Right forelimb (tissue), 1 donor: ENCODE results near the gene DNAJC15.

Source experiments
- DNase-seq: peaks from one replicate; pipeline ENCODE4 v3.0.0-alpha.2; 2018

Gene DNAJC15

DNA sequence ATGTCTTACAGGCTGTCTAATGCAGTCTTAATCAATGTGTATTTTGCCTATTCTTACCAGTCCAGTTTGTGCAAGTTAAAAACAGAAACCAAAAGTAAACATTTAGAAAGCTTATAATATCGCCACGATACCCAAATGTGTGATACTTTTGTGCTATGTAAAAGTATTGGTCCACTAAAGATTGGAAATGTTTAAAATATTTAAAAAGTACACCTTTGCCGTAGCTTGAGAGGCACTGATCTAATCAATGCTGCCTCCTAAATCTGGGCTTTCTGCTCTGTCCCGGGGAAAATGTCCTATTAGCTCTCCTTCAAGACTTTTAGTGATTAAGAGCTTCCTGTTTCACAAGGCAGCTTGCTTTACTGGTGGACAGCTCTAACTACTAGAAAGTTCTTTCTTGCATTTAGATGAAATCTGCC, 64.7 kb downstream of the DNAJC15 start:
- DNase-seq = no peak

DNA sequence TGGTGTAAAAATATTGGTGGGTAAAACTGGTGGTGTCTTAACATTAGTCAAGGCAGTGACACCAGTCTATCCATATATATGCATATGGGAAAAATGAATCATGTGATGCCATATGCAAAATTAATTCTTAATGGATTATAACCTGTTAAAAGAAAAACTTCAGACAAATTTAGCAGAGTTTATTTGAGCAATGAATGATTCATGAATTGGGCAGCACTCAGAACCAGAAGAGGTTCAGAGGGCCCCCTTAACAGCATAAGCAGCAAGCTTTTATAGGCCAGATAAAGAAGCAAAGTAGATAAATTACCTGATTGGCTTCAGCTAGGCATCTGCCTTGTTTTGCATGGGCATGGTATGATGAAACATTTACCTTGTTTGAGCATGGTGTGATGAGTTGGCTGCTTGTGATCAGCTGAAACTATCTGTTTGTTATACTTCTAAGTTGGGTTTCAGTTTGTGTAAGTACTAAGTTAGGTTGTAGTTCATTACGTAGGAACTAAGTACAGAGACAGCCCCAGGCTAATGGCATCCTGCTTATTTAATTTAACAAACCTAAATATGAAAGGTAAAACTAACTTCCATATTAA, 66.6 kb downstream of the DNAJC15 start:
- no peak for DNase-seq

DNA sequence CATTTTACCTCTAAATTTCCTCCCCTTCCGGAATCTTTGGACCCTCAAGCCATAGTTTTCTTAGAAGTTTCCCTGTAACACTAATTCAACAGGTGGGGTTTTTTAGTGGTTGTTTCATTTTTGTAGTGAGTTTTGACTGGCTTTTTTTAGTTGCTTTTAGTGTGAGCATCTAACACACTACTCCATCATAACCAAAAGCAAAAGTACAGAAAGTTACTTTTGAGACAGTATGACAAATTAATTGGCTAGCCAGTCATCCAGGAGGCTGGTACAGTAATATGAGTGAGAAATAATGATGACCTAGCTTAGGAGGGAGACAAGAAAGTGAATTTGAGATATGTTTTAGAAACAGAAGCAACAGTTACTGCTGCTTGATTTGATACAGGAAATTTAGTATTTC, 71.5 kb downstream of the DNAJC15 start:
- no peak for DNase-seq

DNA sequence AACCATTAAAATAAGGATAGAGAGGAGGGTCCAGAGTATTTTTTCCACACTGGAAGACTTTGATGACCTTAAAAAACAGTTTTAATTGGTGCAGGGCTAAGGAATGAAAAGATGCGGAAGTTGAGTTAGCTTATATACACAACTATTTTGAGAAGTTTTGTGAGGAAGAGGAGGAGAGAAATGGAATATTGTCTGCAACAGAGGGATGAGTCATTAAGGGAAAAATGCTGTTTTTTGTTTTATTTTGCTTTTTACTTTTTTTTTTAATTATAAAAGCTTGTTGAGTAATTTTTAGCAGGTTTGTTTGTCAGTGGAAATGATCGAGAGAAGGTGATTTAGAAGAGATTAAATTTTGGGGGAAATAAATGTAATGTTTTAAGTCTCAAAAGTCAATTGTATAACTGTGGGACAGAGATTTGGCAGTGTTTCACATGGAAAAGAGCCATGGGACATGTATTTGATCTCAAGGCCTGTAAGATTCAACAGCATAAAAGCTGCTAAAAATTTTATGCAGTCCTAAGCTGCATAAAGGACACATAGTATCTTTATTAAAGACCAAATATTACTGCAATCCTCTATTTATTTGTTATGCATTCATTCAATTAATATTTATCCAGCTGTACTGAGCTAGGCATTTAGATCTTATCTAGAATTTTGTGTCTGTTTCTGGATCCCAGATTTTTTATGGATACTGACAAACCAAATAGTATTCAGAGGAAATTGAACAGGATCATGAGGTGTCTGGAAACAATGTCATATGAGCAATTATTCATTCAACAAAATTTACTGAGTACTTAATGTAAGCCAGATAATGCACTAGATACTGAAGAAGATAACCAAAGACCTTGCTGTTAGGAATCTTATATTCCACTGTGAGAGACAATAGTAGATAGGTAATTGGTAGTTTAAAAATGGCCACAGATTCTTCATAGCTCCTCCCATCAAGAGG, 72.7 kb downstream of the DNAJC15 start:
- DNase-seq = no peak

GRCh38 chr13:43100667-43101066, 77.3 kb downstream of the DNAJC15 start:
- DNase-seq = no peak

GRCh38 chr13:43102304-43102703, 78.9 kb downstream of the DNAJC15 start:
- no peak for DNase-seq

DNA sequence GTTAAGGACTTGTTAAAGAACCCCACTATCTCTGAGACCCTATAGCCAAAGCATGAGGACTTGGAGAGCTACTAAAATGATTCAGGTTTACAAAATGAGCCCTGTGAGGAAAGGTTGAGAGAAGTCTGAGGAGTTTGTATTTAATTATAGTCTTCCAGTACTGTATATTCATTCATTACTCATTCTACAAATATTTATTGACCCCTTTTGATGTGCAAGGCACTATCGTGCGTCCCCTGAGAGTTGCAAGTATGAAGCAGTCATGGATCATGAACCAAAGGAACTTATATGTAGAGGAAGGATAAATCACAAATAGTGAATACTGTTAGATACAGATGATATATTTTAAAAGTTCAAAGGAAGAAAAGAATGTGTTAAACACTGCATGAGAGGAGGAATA, 84.4 kb downstream of the DNAJC15 start:
- DNase-seq = no peak

DNA sequence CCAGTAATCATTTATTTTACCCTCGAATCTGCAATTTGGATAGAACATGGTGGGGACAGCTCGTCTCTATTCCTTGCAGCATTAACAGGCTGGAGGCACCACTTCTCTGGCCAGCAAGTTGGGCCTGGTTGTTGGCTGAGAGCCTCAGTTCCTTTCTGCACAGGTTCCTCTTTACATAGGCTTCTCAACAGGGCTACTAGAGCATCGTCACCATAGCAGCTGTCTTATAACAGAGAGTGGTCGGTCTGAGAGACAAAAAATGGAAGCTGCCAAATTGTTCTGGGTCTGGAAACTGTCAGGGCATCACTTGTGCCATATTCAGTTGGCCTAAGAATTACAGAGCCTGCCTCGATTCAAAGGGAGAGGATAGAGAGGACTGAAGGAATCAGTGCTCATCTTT, 86.7 kb downstream of the DNAJC15 start:
- no peak for DNase-seq

GRCh38 chr13:43110658-43111057, 87.3 kb downstream of the DNAJC15 start:
- no peak for DNase-seq

DNA sequence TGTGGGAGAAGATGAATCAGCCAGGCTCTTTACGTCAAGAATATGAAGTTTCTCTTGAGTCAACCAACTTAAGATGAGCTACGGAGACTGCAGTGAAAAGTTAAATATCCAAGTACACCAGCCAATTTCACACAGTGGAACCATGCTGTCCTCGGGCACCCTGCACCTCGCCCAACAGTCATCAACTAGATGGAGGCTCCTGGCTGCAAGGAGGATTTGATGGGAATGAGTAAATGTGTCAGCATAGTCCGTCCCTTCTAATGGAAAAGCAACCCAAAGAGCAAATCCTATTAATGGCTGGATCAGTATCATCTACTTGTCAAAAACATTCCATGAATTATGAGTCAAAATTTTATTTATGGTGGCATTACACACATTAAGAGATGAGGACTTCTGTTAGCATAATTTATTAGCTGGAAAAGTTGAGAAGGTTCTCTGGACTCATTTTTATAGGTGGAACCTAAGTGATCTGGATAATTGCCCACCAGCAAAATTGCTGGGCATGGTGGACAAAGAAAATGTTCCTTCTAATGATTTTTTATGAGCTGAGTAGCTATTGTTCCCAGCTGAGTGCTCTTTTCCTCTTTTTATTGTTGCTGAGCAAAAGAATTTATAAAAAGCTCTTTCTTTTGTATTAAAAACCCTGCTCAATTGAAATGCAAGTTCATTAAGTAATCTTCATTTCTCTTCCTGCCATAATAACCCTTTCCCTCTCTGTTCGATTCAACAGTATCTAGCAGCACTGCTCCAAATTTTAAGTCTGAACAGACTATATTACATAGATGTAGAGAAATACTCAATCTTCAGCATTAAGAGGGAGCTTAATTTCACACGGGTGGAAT, 88.4 kb downstream of the DNAJC15 start:
- DNase-seq = no peak

DNA sequence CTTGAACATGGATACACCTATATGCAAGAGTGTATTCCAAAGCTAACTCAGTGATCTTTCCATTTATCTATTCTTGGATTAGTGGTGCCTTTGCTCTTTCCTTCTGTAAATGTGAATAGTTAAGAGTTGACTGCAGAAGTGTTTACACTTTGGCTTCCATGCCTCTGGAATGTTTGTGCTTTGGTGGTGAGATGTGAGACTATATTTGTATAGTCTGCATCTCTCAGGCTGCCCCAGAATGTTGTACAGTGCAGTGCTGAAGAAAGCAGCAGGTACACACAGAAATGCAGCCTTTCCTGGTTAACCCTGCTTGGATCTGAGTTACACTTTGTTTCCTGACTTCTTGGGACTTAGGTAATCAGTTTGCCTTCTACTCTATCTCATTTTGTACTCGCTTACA, 90.2 kb downstream of the DNAJC15 start:
- no peak for DNase-seq

DNA sequence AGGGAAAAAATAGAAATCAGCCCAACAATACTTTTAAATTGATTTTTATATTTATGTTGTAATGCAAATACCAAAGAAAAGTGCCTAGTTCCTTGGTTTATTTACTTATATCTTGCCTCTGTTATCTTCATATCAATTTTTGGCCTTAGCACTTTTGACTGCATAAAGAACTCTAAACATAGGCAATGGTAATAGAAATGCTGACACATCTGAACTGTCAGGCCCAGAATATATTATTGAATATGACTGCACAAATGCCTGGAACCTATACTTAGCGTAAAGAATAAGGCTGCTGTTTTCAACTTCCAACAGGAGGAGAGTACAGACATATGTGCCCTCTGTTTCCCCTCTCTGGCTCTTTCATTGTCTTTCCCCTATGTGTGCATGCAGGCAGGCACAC, 91.1 kb downstream of the DNAJC15 start:
- DNase-seq = no peak

DNA sequence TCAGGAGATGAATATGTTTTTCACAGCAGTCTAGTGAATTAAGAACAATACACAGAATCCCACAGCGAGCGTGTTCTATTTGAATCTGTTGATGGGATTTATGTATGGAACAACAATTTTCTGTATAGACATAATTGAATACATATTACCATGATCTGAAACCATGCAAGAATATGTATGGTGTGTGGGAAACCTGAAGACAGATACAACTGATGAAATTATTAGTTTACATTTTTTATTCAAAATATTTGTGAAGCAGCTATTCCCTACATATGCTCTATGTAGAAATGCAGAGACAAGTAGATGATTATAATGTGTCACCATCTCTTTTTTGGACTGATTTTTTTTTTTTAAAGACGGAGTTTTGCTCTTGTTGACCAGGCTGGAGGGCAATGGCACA, 91.8 kb downstream of the DNAJC15 start:
- no peak for DNase-seq

DNA sequence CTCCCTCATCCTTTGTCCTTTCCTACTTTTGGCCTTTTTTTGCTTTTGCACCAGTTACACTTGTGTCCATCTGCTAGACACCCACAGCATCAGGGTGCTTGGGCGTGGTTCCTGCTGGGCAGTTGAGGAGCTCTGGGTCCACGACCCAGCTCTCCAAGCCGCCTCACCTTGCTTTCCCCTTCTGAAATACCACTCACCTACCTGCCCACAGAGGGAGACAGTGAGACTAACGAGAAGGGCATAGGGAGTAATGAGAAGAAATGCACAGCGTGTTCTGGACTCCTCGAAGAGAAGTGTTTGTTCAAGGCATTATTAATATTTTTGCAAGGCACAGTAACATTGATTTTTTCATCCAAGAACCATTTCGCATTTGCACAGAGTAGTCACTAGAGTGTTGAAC, 92.9 kb downstream of the DNAJC15 start:
- no peak for DNase-seq

DNA sequence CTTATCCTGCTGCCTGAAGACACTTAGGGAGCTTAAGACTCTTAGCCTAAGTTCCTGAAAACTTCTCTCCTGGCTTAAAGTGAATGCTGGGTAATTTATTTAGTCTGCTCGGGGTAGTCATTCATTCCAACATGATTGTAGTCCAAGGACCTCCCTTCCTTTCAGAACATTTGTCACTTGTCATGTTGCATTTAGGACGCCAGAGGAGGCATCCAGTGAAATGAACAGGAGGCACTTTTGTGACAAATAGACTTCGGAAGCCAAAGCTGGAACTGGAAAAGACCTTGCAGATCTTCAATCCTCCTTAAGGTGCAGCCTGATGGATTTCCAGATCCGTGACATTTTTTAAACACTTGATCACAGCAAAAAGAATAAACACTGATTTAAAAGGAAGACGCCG, 95.1 kb downstream of the DNAJC15 start:
- no peak for DNase-seq

DNA sequence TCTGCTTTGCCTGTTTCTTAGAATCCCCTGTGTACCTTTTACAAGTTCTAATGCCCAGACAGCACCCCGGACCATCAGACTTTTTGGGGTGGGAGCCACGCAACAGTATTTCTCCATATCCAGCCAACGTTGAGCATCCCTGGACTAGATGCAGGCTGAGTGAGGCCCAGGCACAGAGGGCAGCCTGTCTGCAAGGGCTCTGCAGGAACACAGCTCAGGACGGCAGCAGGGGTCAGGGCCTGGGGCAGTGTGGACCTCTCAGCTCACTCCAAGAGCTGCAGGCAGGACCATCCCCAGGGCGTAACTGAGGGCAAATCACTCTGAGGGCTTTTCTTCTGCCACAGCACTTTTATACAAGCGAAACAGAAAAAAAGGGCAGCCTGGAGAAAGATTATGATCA, 95.8 kb downstream of the DNAJC15 start:
- DNase-seq = no peak

DNA sequence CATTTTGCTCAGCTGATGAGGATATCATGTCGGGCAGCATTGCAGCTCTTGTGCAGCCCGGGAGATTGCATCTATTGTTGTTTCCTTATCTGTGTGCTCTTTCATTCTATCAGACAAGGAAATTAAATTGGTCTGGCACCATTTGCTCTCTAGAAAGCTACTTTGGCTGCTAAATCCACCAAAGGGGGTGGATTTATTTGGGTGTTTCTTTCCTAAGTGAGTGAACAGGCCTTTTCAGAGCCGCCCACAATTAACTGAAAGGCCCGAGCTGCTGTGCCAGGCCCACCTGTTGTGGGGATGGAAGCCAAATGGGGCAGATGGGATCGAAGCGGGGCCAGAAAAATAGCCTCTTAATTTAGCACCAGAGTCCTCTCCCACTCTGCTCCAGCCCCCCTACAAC, 99.4 kb downstream of the DNAJC15 start:
- no peak for DNase-seq

GRCh38 chr13:43123856-43124255, 100.5 kb downstream of the DNAJC15 start:
- no peak for DNase-seq

GRCh38 chr13:43124490-43124889, 101.1 kb downstream of the DNAJC15 start:
- no peak for DNase-seq

- no peak for DNase-seq
Observed at GRCh38 chr13:43126420-43126819, 103.0 kb downstream of the DNAJC15 start.

DNA sequence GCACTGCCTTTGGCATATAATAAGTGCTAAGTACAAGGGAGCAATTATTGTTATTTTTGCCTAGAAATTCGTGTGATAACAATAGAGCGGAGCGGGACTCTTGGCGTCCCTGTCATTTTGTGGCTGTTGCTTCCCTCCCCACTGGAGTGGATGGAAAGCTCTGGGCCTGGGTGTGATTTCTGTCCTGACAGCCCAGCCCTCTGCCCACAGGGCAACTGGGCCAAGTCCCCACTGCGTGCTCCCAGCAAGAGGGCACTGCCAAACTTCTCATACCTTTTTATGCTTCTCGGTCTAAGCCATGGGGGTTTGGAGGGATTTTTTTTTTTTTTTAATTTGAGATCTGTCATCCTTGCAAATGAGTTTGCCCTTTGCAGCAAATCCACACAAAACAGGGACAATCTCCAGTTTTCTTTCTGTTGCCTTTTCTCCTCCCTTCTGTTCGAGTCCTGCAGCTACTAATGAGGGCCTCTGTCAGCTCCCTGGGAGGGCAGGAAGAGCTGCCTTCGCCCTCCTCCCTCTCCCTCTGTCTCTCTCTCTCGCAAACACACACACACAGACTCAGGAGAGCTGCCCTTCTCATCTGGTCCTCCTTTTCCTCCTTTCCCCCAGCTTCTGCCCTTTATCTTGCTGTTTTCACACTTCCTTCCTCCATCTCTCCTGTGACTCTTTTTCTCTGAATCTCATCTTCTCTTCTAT, 103.9 kb downstream of the DNAJC15 start:
- no peak for DNase-seq

- DNase-seq = no peak
Observed at GRCh38 chr13:43127827-43128226, 104.4 kb downstream of the DNAJC15 start.

GRCh38 chr13:43128504-43128961, 105.1 kb downstream of the DNAJC15 start:
- DNase-seq = no peak
